HG03175 (cell line): ENCODE measurements around the gene GOT1.

ENCODE experiments used
- ATAC-seq: cut with Tn5 transposase; IDR thresholded peaks from one replicate; pipeline ENCODE4 v1.9.1; 2021; ENCODE audit warnings: mild to moderate bottlenecking, moderate library complexity; ENCODE audit not compliant: unreplicated experiment

Gene GOT1

GRCh38 chr10:99433378-99434020 lies 3.1 kb upstream of the GOT1 start:
- no peak for ATAC-seq

GRCh38 chr10:99432881-99433280 lies 2.5 kb upstream of the GOT1 start:
- ATAC-seq = no peak

- no peak for ATAC-seq
Measured at GRCh38 chr10:99432047-99432446, 1.6 kb upstream of the GOT1 start.

GRCh38 chr10:99431190-99431760 lies 851 bp upstream of the GOT1 start:
- ATAC-seq = no peak

- peak; percentile 11 for ATAC-seq
Measured at GRCh38 chr10:99430116-99430450, 341 bp downstream of the GOT1 start.

- no peak for ATAC-seq
Measured at GRCh38 chr10:99429517-99430095, 818 bp downstream of the GOT1 start.

GRCh38 chr10:99427566-99428190 lies 2.7 kb downstream of the GOT1 start:
- ATAC-seq = no peak

GRCh38 chr10:99426689-99427088 lies 3.7 kb downstream of the GOT1 start:
- no peak for ATAC-seq

GRCh38 chr10:99425204-99425603 lies 5.2 kb downstream of the GOT1 start:
- ATAC-seq = no peak

- no peak for ATAC-seq
Measured at GRCh38 chr10:99424656-99425055, 5.8 kb downstream of the GOT1 start.

GRCh38 chr10:99422529-99423096 lies 7.8 kb downstream of the GOT1 start:
- no peak for ATAC-seq

GRCh38 chr10:99421233-99421739 lies 9.1 kb downstream of the GOT1 start:
- ATAC-seq = no peak

- ATAC-seq = no peak
Measured at GRCh38 chr10:99419688-99420087, 10.7 kb downstream of the GOT1 start.

- ATAC-seq = no peak
Measured at GRCh38 chr10:99418910-99419624, 11.4 kb downstream of the GOT1 start.

- ATAC-seq = no peak
Measured at GRCh38 chr10:99412099-99412498, 18.3 kb downstream of the GOT1 start.

- ATAC-seq = no peak
Measured at GRCh38 chr10:99411546-99411945, 18.9 kb downstream of the GOT1 start.

- no peak for ATAC-seq
Measured at GRCh38 chr10:99410876-99411275, 19.5 kb downstream of the GOT1 start.

- ATAC-seq = no peak
Measured at GRCh38 chr10:99410146-99410545, 20.3 kb downstream of the GOT1 start.

GRCh38 chr10:99406149-99406548 lies 24.3 kb downstream of the GOT1 start:
- ATAC-seq = no peak

- ATAC-seq = no peak
Measured at GRCh38 chr10:99403674-99404073, 26.8 kb downstream of the GOT1 start.

- no peak for ATAC-seq
Measured at GRCh38 chr10:99399664-99400063, 30.8 kb downstream of the GOT1 start.
